ENCODE results near the gene DUSP10.

Gene DUSP10

DNA sequence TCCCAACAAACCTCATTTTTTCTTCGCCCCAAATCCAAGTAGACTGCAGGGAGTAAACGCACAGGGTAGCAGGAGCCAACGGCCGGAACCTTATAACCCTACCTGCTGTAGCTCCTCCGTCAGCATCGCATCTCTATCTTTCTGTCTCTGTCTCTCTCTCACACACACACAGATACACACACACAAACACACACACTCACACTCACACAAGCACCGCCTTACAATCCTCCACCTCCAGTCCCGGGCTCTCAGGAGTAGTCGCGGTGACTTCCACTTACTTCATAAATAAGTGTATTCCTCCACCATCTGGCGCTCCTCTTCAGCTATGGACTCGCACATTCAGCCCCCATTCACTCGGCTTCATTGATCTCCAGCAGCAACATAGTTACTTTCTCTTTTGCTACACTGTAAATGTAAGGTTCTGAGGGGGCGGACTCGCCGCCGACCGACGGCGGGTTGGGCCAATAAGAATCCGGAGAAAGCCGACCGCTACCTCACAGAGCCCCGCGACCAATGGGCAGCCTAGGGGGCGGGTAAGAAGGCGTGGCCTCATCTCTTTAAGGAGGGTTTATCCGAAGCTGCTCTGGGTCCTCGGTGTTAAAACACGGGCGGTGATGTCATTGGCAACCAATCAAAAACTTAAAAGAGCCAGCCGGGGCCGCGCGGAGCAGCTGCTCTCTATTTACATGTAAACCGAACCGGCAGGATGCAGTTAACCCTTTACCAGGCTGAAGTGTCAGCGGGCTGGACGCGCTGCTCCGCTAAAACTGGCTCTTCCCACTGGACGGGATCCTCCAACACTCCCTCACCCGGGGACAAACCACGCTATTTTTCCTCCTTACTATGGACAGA lies at the start of gene DUSP10:
Gene DUSP10 (minus strand): TSS at position 387 of the 852 bp plus-strand sequence. CDS start 2,345 bp downstream, outside the sequence.
- DNase-seq, result peak; percentile 98

DNA sequence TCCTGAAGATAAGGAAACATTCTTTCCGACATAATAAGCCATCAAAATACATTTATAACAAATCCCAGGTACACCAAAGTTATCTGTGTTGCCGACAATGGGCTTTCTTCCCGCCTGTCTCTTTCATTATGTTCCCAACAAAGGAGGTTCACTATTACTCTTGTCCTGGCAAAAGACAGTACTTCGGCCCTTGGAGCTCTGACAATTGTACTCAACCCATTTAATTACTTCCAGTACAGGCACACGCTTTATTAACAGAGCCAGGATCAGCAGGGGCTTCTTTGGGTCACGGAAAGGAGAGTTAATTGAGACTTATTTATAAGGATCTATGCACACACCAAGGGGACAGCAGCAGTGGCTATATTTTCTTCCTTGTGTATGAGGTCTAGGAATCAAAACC lies 46.6 kb upstream of the DUSP10 start:
- no peak for DNase-seq

DNA sequence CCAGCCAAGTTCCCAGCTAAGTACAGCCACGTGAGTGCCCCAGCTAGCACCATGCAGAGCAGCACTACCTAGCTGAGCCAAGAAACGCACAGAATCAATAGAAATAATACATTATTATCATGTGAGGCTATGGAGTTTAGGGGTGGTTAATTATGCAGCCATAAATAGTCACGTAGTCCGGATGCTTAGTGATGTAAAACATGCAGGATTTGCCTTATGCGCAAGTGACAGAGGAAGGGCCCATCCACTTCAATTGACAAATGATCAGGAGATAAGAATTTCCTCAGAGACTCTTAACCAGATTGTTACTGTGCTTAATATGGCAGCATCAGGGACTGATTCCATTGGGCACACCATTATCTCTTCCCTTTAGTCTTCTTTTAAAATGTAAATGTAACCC lies 44.8 kb upstream of the DUSP10 start:
- no peak for DNase-seq

DNA sequence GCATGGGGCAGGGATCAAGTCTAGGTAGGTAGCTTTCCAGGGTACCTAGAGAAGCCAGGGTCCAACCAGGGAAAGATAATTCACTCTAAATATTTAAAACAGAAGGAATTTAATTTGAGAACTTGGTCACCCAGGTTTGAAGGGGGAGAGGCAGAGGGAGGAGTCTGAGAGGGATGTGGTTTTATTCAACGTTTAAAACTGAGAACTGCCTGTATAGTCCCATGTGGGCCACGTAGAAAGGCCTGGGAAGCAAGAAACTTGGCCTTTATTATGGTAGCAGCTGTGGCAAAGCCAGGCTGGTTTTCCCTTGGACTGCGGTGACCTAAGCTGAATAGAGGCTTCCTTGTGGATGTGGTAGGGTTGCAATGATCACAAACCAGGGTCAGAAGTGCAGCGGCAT lies 42.0 kb upstream of the DUSP10 start:
- no peak for DNase-seq

GRCh38 chr1:221783437-221783836 lies 41.5 kb upstream of the DUSP10 start:
- DNase-seq, result no peak

DNA sequence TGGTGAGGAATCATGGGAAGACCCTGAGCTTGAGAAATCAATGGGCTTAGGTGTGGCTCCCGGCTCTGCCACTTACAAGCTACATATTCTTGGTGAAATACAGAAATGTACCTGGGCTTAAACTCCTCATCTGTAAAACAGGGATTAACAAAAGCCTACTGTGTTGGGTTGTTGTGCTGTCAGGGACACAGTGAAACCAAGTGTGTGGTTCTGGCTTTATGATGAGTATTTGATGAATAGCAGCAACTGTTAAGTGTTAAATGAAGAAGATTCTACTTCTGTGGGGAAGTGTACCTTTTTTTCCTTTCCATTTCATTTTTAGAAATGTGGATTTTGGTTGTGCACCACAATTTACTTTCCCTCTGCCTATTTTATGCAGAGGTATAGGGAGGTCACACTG lies 41.1 kb upstream of the DUSP10 start:
- DNase-seq, result no peak

DNA sequence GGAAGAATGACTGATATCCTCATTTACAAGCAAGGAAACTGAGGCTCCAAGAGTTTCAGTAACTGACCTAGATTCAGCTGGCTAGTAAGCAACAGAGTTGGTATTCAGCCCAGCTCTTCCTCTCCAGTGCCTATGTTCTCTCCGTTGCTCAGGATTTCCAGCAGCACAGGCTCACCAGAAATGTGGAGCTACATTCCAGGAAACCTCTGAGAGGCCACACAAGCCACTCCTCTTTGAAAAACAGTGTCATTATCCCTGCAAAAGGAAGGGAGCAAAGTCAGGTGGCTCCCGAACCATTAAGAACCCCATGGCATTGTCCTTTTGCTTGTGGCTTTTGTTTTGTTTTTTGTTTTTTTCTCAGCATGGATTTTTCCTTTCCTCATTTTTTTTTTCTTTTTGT lies 40.6 kb upstream of the DUSP10 start:
- no peak for DNase-seq

DNA sequence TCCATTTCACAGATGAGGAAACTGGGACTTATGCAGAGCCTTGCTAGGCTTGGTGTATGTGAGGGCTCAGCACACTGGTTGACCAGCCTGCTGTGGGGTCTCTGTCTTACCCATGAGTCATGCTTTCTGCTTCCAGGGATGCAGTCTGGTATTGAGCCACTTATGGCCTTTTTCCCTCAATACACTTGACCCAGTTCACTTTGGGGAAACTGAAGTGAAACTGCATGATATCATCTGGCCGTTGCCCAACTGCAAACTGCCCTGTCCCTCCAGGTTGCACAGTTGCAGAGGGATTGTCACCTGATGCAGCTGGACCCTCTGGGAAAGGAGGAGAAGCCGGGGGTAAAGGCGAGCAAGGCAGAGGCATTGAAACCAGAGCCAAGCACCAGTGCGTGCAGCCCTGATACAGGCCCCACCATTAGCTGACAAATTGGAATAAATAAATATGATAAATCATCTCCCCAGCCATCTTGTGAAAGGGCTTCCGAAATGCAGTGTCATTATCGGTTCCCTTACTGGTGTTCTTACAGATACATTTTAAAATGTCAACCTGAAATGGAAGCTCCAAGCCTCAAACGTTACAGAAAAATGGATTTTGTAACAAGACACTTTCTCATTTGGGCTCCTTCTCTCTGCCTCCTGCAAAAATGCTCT lies 39.3 kb upstream of the DUSP10 start:
- DNase-seq, result no peak

DNA sequence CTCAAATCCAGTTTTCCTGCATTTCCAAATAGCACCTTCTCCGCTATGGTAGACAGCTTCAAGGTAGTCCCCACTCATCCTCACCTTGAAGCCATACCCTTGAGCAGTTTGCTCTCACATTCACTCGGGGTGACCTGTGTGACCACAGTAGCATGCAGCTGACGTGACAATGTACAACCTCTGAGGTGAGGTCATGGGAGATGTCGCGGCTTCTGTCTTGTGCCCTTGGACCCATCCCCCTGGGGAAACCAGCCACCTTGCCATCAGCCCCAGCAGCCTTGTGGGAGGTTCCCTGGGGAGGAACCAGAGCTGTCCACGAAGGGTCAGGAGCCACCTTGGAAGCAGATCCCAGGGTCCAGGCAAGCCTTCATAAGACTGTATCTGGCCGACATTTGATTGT lies 38.3 kb upstream of the DUSP10 start:
- no peak for DNase-seq

GRCh38 chr1:221779771-221780170 lies 37.9 kb upstream of the DUSP10 start:
- no peak for DNase-seq

- DNase-seq, result no peak
These were observed 36.8 kb upstream of the DUSP10 start for GRCh38 chr1:221778535-221779142.

GRCh38 chr1:221778125-221778524 lies 36.2 kb upstream of the DUSP10 start:
- no peak for DNase-seq

GRCh38 chr1:221777431-221778072 lies 35.7 kb upstream of the DUSP10 start:
- no peak for DNase-seq

GRCh38 chr1:221776495-221777301 lies 34.8 kb upstream of the DUSP10 start:
- no peak for DNase-seq

DNA sequence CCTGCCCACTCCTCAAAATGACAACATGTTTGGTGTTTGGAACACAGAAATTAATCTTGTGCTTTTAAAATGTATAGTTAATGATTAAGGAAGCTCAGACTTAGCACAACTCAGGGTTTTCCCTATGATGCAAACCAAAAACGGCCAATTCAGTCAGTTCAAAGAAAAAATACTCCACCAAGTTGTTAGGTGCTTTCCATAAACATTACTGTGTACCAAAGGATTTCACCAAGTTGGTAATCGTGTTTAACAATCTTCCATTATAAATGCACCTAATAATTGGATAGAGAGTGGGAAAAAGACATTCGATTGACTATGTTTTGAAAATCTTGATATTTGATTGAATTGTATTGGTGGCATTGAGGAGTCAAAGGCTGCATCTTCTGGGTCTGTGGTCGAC lies 33.3 kb upstream of the DUSP10 start:
- DNase-seq, result no peak

- DNase-seq, result no peak
These were observed 32.4 kb upstream of the DUSP10 start for GRCh38 chr1:221774054-221774842.

GRCh38 chr1:221773383-221773782 lies 31.5 kb upstream of the DUSP10 start:
- DNase-seq, result no peak

DNA sequence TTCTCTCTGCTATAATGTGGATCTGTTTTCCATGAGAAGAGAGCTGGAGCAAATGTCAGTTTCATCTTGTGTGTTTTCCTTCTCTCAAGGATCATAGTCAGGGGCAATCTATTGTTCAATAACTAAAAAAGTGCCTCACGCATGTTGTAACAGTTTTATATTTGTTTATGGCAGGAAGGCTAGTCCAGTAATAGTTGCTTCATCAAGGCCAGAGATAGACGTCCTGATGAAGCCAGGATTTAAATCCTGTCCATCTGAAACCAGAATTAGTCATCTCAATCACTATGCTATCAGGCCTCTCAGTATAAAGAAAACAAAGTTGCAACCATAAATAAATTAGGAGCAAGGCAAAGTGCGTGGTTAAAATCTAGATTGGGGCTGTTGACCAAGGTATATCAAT lies 30.2 kb upstream of the DUSP10 start:
- no peak for DNase-seq

- DNase-seq, result no peak
These were observed 26.7 kb upstream of the DUSP10 start for GRCh38 chr1:221768444-221769066.

- DNase-seq, result no peak
These were observed 24.3 kb upstream of the DUSP10 start for GRCh38 chr1:221766210-221766609.

- no peak for DNase-seq
These were observed 23.6 kb upstream of the DUSP10 start for GRCh38 chr1:221765527-221765926.

All from DMS79 (cell line).